Germinal center (tissue), 1 donor: Measurements from ENCODE around the gene AP3B2.
"Not testable (repeated sequence)": the region's sequence is repeated elsewhere in the genome, so short reads cannot be mapped to it uniquely, and the experiment has no call there.

ENCODE experiments used
- DNase-seq: peaks from one replicate; pipeline ENCODE4 v3.0.0; 2012; ENCODE audit warnings: mixed read lengths, low spot score

AP3B2 gene, protein sequence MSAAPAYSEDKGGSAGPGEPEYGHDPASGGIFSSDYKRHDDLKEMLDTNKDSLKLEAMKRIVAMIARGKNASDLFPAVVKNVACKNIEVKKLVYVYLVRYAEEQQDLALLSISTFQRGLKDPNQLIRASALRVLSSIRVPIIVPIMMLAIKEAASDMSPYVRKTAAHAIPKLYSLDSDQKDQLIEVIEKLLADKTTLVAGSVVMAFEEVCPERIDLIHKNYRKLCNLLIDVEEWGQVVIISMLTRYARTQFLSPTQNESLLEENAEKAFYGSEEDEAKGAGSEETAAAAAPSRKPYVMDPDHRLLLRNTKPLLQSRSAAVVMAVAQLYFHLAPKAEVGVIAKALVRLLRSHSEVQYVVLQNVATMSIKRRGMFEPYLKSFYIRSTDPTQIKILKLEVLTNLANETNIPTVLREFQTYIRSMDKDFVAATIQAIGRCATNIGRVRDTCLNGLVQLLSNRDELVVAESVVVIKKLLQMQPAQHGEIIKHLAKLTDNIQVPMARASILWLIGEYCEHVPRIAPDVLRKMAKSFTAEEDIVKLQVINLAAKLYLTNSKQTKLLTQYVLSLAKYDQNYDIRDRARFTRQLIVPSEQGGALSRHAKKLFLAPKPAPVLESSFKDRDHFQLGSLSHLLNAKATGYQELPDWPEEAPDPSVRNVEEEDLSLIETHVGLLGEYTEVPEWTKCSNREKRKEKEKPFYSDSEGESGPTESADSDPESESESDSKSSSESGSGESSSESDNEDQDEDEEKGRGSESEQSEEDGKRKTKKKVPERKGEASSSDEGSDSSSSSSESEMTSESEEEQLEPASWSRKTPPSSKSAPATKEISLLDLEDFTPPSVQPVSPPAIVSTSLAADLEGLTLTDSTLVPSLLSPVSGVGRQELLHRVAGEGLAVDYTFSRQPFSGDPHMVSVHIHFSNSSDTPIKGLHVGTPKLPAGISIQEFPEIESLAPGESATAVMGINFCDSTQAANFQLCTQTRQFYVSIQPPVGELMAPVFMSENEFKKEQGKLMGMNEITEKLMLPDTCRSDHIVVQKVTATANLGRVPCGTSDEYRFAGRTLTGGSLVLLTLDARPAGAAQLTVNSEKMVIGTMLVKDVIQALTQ

DNA sequence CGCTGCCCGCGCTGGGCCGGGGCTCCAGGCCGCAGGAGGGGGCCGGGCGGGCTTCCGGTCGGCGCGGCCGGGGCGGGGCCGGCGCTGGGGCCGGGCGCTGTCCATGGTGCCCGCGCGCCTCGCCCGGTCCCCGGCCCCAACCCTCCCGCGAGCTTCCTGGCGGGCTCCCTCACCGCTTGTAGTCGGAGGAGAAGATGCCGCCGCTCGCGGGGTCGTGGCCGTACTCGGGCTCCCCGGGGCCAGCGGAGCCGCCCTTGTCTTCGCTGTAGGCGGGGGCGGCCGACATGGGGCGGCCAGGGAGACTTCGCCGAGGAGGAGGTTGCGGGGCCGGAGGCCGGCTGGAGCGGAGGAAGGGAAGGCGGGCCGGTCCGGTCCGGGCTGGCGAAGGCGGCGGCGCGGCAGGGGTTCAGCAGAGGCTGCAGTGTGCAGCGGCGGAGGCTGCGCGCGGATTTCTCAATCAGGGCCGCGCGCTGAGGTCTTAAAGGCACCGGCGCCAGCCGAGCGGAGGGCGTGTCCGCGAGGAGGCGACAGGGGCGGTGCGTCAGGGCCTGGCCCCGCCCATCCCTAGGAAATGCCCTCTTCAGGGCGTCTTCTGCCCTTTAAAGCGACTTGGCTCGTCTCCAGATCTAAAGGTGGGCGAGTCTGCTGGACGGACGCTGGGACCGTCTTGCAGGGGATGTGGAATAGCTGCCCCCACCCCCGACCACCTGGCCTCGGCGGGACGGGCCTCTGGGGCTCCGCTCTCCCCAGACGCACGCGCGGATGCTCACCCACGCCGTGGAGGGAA, at the start of gene AP3B2:
Gene AP3B2, minus strand, starts transcription at position 455 of the 787 bp plus-strand sequence. Its CDS starts 169 bp downstream, at position 286.
- DNase-seq = peak; percentile 92

DNA sequence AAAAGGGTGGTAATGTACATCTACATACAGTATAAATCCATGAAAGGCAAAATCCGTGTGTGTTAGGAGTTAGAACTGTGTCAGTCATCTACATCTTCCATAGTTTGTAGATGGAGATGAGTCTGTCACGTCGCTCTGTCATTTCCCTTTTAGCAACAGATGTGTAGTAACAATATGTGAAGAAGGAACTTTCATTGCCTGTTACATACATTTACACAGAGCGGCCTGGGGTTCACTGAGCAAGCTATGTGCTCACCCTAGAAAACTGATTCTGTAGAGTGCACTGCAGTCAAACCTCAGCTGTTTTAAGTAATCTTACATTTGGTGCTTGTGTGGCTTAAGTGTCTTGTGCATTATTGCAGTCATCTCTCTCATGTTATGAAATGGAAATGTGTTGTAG, 41.6 kb upstream of the AP3B2 start:
- DNase-seq = no peak

DNA sequence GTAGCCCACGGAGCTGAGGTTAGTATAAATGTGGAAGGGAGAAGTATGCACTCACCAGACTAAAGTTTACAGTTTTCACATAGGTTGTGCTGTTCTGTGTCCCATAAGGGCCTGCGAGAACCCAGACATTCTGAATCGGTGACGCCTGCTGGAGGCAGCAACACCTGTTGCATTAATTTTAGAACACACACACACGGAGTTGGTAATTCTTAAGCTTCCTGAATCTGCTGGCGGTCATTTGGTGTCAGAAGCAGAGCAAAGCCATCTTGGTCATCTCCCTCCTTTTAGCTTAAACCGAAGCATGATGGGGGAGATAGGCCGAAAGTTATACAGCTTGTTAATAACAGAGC, 41.1 kb upstream of the AP3B2 start:
- peak; percentile 44 for DNase-seq

DNA sequence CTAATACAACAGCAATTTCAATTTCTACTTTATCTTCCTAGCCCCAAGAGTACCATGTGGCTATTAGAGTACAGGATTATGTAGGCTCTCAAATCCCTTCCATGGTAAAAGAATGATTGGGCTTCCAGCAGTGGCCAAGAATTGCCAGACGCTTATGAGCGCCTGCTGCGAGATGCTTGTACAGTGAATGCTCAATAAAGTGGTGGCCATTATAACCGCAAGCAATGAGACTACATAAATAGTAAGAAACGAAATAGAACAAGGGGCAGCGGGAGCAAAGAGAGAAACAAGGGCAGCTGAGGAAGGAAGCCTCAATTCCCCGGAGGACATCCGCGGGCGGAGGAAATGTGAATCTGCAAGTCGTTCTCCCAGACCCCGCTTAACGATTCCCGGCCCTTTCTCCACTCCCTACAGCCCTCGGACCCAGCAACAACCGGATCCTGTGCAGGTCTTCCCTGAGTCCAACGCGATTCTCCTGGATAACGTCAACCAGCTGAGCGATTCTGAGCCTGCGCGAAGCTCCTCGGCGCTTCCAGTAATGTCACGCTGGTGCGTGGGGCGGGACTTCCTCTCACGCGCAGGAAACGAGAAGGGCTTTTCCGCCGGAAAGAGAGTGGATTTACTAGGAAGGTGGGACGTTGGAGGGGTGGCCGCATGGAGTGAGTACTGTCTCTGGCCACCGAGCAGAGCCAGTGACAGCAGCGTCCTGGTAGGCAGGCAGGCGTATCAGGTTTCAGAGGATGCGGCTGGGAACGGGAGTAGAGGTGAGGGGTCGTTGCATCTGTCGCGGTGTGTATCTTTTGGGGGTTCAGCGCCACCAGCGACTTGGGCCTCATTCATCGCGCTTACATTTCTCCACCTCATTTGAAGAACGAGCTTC, 40.5 kb upstream of the AP3B2 start:
- peak; percentile 87 for DNase-seq

DNA sequence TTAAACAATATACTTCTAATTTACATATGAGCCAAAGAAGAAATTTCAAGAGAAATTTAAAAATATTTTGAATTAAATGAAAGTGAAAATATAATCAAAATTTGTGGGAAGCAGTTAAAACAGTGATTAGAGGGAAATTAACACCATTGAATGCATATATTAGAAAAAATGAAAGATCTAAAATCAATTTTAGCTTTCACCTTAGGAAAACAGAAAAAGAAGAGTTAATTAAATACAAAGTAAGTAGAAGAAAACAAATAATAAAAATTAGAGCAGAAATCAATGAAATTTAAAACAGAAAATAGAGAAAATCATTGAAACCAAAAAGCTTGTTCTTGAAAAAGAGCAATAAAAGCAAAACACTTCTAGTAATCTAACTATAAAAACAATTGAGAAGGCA, 38.6 kb upstream of the AP3B2 start:
- no peak for DNase-seq

DNA sequence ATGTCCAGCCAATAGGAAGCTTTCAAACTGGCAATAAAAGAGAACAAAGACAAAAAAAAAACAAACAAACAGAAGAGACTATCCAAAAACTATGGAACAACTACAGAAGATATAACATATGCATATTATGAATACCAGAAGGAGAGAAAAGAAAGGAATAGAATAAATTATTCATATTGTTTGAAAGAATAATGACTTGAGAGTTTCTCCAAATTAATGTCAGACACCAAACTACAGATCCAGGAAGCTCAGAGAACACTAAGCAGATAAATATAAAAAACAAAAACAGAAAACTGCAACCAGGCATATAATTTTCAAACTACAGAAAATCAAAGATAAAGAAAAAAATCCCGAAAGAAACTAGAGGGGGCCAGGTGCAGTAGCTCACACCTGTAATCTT, 34.1 kb upstream of the AP3B2 start:
- no peak for DNase-seq

DNA sequence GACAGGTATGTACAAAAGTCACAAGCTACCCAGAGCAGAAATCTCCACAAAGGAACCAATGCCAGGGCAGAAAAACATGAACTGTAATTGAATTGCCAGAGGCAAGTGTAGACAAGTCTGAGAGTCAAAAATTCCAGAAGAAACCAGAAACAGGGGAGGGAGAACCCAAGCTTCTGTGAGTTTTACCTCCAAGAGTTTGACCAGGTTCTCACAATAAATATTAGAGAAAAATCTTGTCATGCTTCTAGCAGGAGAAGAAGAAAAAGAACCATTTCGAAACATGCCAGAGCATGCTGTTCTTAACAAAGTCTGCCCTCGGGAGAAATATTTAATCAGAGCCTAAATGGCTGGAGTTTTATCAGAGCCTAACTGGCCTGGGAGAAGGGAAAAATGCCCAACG, 32.5 kb upstream of the AP3B2 start:
- no peak for DNase-seq

DNA sequence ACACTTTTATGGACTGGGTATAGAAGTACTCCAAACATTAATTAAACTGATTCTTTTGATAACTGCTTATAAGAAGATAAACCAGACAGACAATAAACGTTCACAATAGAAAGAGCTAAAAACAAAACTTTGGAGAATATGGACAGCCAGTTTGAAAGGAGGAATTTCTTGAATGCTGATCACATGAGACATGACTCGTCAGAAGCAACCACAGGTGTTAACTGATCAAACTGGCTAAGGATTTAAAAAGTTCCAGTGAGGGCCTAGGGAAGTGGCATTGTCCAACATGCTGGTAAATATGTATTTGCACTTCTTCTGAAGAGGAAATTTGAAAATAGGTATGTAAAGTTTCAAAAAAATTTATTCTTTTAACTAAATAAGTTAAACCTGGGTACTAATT, 29.4 kb upstream of the AP3B2 start:
- DNase-seq = no peak

DNA sequence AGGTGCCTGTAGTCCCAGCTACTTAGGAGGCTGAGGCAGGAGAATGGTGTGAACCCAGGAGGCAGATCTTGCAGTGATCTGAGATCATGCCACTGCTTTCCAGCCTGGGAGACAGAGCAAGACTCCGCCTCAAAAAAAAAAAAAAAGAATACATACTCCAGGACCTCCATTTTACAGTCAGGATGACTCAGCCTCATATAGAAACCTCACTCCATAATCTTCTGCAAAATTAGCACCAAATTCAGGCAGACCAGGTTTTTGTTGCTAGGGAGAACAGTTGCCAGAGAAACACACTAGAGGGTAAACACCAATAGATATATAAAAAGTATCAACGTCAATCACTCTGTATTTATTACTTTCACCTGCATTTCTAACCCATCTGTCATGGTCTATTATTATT, 28.3 kb upstream of the AP3B2 start:
- DNase-seq = no peak

DNA sequence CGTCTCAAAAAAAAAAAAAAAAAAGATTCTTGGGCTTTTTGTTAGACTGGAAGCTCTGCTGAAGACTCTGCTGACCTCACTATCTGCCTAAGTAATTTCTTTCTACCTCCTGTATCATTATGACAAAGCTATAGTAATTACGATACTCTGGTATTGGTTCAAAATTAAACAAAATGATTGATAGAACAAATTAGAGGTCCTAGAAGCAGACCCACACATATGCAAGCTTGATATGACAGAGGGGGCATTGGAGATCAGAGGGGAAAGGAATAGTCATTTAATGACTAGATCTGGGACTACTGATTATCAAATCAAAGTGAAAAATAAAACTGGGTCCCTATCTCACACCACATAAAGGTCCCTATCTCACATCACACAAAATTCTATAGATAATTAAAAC, 21.9 kb upstream of the AP3B2 start:
- no peak for DNase-seq

DNA sequence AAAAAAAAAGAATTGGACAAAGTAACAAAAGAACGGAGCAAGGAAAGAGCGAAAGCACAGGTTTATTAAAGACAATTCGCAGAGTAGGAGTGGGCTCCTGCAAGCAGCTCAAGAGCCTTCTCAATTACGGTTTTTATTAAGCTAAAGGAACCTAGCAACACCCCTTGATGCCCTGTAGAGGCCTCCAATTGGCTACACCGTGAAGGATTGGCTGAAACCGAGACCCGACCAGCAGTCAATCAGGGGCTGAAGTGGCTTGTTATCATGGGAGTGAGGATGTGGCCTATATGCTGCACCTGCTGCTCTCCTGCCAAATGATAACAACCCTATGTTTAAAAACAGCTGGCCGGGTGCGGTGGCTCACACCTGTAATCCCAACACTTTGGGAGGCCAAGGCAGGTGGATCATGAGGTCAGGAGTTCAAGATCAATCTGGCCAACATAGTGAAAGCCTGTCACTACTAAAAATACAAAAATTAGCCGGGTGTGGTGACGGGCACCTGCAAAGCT, 20.4 kb upstream of the AP3B2 start:
- DNase-seq = no peak

DNA sequence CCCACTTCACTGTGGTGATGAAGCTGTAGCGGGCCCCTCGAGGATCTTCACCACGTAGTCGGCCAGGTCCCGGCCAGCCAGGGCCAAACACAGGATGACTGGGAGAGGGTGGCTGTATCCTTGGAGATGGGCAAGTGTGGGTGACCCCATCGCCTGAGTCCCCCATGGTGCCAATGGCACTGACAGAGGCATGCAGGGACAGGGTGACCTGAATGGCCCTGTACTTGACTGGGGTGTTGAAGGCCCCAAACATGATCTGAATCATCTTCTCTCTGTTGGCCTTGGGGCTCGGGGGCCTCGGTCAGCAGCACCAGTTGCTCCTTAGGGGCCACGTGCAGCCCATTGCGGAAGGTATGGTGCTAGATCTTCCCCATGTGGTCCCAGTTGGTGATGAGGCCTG, 17.1 kb upstream of the AP3B2 start:
- no peak for DNase-seq

DNA sequence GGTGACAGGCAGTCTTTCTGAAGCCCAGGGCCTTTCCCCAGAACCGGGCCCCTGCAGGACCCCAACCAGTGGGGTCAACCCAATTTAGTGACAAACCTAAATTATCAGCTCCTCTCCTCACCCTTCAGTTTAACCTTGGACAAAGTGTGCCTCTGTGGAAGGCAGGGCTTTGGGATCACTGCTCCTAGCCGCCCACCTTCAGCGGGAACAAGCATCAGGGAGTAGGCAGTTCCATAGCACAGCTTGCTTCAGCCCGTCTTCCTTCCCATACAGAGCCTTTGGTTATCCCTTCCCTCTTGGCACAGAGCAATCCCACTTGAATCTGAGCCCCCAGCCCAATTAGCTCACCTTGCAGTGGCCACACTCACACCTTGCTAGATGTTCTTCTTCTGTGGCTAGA, 5.3 kb upstream of the AP3B2 start:
- no peak for DNase-seq

DNA sequence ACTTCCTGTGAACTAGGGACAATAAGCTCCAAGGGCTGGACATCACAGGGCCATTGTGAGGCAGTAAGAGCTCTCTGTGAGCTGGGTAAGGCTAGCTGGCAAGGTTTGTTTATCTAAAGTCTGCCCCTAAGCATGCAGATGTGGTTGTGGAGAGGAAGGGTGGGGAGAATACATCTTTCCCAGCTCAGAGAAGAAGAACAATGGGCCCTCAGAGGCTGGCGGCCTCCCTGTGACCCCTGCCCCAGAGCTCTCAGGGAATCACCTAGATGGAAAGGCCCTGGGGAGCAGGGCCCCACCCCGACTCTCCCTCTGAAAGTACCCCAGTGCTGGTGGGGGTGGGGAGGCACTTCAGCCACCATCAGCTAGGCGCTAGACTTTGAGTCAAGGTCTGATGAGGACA, 4.3 kb upstream of the AP3B2 start:
- no peak for DNase-seq

DNA sequence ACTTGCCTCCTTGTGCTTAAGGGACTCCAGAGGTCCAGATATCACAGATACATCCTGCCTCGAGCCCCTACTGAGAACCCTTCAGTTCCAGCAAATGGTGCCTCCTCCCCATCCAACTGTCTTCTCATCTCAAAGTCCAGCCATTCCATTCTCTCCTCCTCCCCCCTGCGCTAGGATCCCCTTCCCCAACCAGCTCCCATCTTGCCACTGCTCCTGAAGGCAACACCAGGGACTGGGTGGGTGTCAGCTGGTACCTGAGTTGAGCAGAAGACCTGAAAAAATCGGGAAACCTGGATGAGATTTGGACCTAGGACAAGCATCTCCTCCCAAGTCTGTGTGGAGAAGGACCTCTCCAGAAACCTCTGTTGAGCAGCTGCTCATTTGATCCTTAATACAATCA, 2.4 kb upstream of the AP3B2 start:
- no peak for DNase-seq

DNA sequence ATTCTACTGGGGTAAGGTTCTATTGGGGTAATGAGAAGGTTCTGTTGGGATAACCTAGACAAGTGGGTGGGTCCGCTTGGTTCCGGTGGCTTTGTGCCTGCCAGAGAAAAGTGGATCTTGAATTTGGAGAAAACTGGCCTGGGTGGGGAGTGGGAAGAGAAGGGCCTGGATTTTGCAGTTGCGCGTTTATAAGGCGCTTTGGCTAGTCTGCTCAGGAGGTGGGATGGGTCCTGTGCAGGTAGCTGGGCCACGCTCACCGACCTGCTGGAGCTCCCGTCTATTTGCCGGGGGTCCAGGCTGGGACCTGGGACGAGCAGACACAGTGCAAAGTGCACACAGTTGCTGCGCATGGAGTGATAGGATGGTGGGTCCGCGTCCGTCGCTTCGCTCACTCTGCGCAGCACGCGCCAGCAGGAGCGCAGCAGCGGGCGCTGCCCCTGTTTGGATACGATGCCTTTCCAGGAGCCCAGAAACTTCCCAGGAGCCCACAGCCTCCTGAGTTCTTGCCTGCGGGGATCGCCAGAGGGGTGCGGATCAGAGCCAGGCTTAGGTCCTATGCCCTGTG, 1.3 kb upstream of the AP3B2 start:
- no peak for DNase-seq

DNA sequence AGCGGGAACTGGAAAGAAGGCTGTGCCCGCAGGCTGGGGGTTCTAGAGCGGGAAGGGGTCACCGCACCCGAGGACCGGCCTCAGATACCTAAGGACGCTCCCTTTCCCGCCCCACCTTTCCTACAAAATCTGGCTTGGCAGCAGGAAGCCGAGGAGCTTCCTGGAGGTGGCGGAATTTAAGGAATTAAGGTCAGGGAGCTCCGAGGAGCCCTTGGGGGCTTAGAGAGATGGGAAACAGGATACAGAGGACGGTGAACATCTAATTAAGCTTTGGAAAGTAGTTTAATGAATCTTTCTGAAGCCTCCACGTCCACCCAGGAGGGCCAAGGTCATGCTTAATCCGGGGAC, 507 bp upstream of the AP3B2 start:
- DNase-seq = no peak

DNA sequence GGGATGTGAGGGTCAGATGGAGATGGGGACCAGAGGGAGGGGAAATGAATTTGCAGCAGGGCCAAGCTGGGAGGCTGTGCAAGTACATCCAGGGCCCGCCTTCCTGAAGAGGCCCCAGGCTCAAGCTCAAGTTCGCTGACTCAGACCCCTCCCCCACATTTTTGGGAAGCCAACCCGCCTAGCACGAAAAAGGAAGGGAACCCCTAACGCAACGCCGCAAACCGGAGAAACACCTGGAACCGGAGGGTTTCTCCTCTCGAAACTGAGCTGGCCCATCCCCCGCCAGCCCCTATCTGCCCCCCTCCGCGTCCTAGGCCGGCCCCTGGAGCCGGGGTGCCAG, 624 bp downstream of the AP3B2 start:
- no peak for DNase-seq

DNA sequence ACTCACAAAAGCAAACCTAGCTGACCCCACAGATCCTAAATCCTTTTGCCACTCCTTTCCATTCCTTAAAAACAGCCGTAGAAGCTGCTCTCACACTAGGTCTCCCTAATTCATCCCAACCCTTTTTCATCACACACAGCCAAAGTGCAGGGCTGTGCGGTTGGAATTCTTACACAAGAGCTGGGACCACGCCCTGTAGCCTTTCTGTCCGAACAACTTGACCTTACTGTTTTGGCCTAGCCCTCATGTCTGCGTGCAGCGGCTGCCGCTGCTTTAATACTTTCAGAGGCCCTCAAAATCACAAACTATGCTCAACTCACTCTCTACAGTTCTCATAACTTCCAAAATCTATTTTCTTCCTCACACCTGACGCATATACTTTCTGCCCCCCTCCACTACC, 3.8 kb downstream of the AP3B2 start:
- not testable (repeated sequence) for DNase-seq

DNA sequence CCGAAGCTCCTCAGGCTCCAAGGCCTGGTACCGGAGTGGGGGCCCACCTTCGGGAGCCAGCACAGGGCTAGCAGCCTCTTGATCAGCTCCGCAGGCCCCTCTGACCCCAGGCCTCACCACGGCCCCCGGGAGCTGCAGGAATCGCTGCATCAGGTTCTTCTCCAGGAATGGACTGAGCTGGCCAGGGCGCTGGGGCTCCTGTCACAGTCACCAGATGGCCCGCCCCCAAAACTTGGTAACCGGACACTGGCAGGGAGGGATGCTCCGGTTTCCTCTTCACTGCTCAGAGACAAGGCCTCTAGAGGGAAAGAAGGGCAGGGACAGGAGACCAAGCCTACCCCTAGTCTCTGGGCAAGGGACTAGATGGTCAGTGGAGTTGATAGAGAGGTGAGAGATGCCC, 9.9 kb downstream of the AP3B2 start:
- DNase-seq = no peak
